ENCODE results near the gene GNG12. TPM values are rescaled to one million over a fixed set of nuclear protein-coding genes. Genes with fewer than 3 reads are reported as not detected.

GNG12 gene
- total and polyA plus RNA-seq, 9 of the 15 experiments (the other 6 are each of a cell fraction or from before 2014, with no cell fraction given): 2.6 to 6.0 (median 4.1) TPM

DNA sequence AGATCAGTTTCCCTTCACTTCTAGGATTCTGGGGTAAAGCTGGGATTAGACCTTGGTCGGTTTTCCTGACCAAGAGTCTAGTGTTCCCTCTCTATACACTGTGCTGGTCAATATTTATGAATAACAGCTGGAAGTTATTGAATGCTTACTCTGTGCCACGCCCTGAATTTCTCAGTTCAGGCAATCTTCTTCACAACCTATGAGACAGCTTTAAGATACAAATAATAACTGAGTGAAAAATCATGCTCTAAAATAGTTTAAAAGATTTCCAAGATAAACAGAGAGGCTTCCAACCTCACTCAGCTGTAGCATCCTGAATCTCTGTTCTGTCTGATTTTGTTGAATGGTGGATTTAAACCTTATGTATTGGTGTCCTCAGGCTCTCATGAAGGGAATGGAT lies 72.2 kb downstream of the GNG12 start:
- no peak overlapping the region for H3K4me2 ChIP-seq (ENCODE audit: insufficient read depth, low read length)
- no peaks in the 10 kb centered on the region for H3K79me2 ChIP-seq (ENCODE audit: control insufficient read depth, insufficient read depth, low read length)
- peaks cover 3 to 18% of the 10 kb centered on the region in 2 experiments; a peak in 4 of 5 replicates for H3K4me1 ChIP-seq (replicated peaks in 1 of 2; ENCODE audit: control insufficient read depth in 2 of 2, insufficient read depth in 2 of 2, low read length in 2 of 2)
- intact Hi-C loops (cut with micrococcal nuclease) (loop anchor here (2.0 kb wide), 1 partner anchor 48 kb away; no protein-coding TSS in a partner anchor), in situ Hi-C loops (cut with MboI) (loop anchor here (5.0 kb wide), 1 partner anchor 224 kb away; no protein-coding TSS in a partner anchor)
- H2AFZ ChIP-seq (ENCODE audit: low read depth, low read length): peak overlapping the region; percentile 90
- H3K9me3 ChIP-seq (replicated peaks; ENCODE audit: control insufficient read depth, insufficient read depth, low read depth, low read length): no peaks in the 10 kb centered on the region
- ATAC-seq: no peak
- H3K36me3 ChIP-seq (ENCODE audit: control insufficient read depth, insufficient read depth, low read length): no peaks in the 10 kb centered on the region
- WGBS (ENCODE audit: insufficient coverage, low coverage, missing lambda C conversion rate): 29% methylated on average over 2 of the region's 2 CpGs
- no peak overlapping the region for H3K27ac ChIP-seq (ENCODE audit: extremely low read depth, low read depth, low read length)
- no peaks in the 10 kb centered on the region for H3K9me1 ChIP-seq (ENCODE audit: control insufficient read depth, insufficient read depth, low read length)
- no peaks in the 10 kb centered on the region for H3K27me3 ChIP-seq (ENCODE audit: control insufficient read depth in 2 of 2, insufficient read depth in 2 of 2, low read length in 2 of 2)
- H4K20me1 ChIP-seq (replicated peaks; ENCODE audit: control insufficient read depth, insufficient read depth, low read length): no peaks in the 10 kb centered on the region
- no peak overlapping the region for H3K9ac ChIP-seq (ENCODE audit: insufficient read depth in 1 of 2, low read depth in 2 of 2, low read length in 2 of 2)
- FAIRE-seq: no peak
- POLR2A ChIA-PET: interaction anchor here (1.4 to 3.1 kb wide), 2 partner anchors 74 to 222 kb away, joined by 6 to 52 read pairs; partner anchors contain the start of gene GADD45A
- H3K4me3 ChIP-seq: no peak overlapping the region
- DNase-seq (ENCODE audit: extremely low read depth in 1 of 4, low spot score in 3 of 4): no peak
- BruUV-seq (replicated peaks): no TSS peak
- TF ChIP-seq TCF7L2 (IDR thresholded peaks at IDR 0.05; ENCODE audit: low read depth, low read length) (no peak), KAT2B (IDR thresholded peaks at IDR 0.05; ENCODE audit: low read depth, low read length) (no peak), ZNF79 (CRISPR knock-in tag; IDR thresholded peaks at IDR 0.05; ENCODE audit: low read depth) (no peak), SMARCC2 (IDR thresholded peaks at IDR 0.05; ENCODE audit: low read depth) (no peak)
- CTCF ChIA-PET (ENCODE audit: low intra/inter-chr PET ratio): interaction anchor here (0.6 to 3.9 kb wide), 6 partner anchors 200 to 410 kb away, joined by 3 to 37 read pairs (median 14); no protein-coding TSS in a partner anchor

All from K562 (cell line).